Measurements from ENCODE around the gene LACTB.
"Not testable (repeated sequence)": the region's sequence is repeated elsewhere in the genome, so short reads cannot be mapped to it uniquely, and the experiment has no call there.

The LACTB gene

GRCh38 chr15:63104727-63105126 lies 16.9 kb upstream of the LACTB start:
- no peak overlapping the region for H3K4me3 ChIP-seq (ENCODE audit: low read depth, low read length)
- no peak for TF ChIP-seq CTCF (IDR thresholded peaks at IDR 0.05; ENCODE audit: low read depth, low read length)

DNA sequence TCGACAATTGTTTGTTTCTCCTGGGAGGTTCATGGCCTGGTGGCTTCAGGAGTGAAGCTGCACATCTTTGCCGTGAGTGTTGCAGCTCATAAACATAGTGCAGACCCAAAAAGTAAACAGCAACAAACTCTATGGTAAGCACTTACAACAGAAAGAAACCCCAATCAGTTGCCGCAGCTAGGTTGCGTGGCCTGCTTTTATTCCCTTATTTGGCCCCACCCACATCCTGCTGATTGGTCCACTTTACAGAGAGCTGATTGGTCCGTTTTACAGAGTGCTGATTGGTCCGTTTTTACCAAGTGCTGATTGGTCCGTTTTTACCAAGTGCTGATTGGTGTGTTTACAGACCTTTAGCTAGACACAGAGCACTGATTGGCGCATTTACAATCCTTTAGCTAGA lies 16.3 kb upstream of the LACTB start:
- not testable (repeated sequence) for H3K4me3 ChIP-seq (ENCODE audit: low read depth, low read length)

GRCh38 chr15:63107895-63108546 lies 13.6 kb upstream of the LACTB start:
- TF ChIP-seq CTCF (IDR thresholded peaks at IDR 0.05; ENCODE audit: low read depth, low read length), result no peak
- no peak overlapping the region for H3K4me3 ChIP-seq (ENCODE audit: low read depth, low read length)

DNA sequence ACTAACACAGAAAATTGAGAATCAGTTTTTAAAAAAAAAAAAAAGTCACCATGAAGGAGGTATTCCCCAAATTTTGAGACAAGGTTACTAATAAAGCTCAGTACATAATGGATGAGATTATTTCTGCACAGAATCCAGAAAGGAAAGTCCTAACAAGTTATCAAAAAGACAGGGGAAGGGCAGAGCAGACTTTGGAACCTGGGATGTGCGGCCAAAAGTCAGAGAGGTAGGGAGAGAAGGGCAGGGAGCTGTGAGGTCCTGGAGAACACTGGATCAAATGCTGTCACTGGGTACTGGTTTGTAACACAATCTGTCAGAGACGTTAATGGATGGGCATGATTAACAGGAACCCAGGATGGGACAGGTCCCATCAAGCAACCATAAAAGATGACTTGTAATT lies 12.2 kb upstream of the LACTB start:
- no peak for TF ChIP-seq CTCF (IDR thresholded peaks at IDR 0.05; ENCODE audit: low read depth, low read length)
- H3K4me3 ChIP-seq (ENCODE audit: low read depth, low read length), result no peak overlapping the region

- no peak overlapping the region for H3K4me3 ChIP-seq (ENCODE audit: low read depth, low read length)
- TF ChIP-seq CTCF (IDR thresholded peaks at IDR 0.05; ENCODE audit: low read depth, low read length), result no peak
Measured at GRCh38 chr15:63109920-63110319, 11.7 kb upstream of the LACTB start.

GRCh38 chr15:63110428-63111026 lies 11.1 kb upstream of the LACTB start:
- no peak for TF ChIP-seq CTCF (IDR thresholded peaks at IDR 0.05; ENCODE audit: low read depth, low read length)

DNA sequence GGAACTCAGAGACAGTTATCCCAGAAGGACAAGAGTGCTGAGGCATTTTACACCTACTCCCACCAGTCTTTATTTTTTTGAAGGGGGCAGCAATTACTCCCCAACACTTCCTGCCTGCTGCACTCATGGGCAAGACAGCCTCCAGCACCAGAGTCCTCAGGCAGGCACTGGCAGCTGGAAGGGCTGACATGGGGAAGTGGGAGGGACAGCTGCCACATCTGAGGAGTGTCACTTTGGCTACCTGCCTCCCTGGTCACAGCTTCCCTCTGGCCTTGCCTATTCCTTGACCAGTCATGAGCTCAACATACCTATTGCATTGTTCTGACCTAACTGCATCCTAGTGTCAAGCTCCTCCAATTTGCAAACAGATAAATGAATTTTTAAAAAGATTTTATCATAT lies 10.2 kb upstream of the LACTB start:
- TF ChIP-seq CTCF (IDR thresholded peaks at IDR 0.05; ENCODE audit: low read depth, low read length), result no peak
- H3K4me3 ChIP-seq (ENCODE audit: low read depth, low read length), result no peak overlapping the region

More at GRCh38 chr15:63110428-63111026, 11.1 kb upstream of the LACTB start:
- H3K4me3 ChIP-seq (ENCODE audit: low read depth, low read length), result no peak overlapping the region

DNA sequence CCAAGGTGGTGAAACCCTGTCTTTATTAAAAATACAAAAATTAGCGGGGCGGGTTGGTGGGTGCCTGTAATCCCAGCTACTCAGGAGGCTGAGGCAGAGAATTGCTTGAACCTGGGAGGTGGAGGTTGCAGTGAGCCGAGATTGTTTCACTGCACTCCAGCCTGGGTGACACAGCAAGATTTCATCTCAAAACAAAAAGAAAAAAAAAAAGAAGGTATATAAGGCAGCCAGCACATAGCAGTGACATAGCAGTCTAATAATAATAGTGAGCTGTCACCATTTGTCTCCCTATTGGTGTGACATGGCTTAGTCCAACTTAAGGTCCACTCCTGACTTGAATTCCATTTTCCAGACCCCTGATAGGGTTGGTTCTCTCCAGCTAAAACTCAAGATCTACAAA lies 8.8 kb upstream of the LACTB start:
- no peak overlapping the region for H3K4me3 ChIP-seq (ENCODE audit: low read depth, low read length)
- no peak for TF ChIP-seq CTCF (IDR thresholded peaks at IDR 0.05; ENCODE audit: low read depth, low read length)

All from WI38 (cell line).